GM08714 (cell line): Measurements from ENCODE around the gene NSL1.
"Not testable (repeated sequence)": the region's sequence is repeated elsewhere in the genome, so short reads cannot be mapped to it uniquely, and the experiment has no call there.

ENCODE experiments used
- H3K4me3 ChIP-seq: fragments of 200-500 bp; sonication (Bioruptor generic); 2 replicates; pipeline ENCODE4 v1.5.1; 2014; ENCODE audit warnings: mild to moderate bottlenecking, low read length, inconsistent platforms
- ZNF274 ChIP-seq: IDR thresholded peaks from 2 replicates; pipeline ENCODE4 v1.6.1; 2012; ENCODE audit warnings: mild to moderate bottlenecking, low read depth, low read length

Gene NSL1

GRCh38 chr1:212719633-212720032 is 71.9 kb downstream of the NSL1 start:
- no peak for TF ChIP-seq ZNF274
- H3K4me3 ChIP-seq, result no peak overlapping the region

- no peak overlapping the region for H3K4me3 ChIP-seq
- TF ChIP-seq ZNF274, result no peak
Observed at GRCh38 chr1:212718499-212718898, 73.1 kb downstream of the NSL1 start.

GRCh38 chr1:212716161-212716560 is 75.4 kb downstream of the NSL1 start:
- no peak for TF ChIP-seq ZNF274

GRCh38 chr1:212713465-212714136 is 78.0 kb downstream of the NSL1 start:
- no peak for TF ChIP-seq ZNF274

More at GRCh38 chr1:212716161-212716560, 75.4 kb downstream of the NSL1 start:
- no peak overlapping the region for H3K4me3 ChIP-seq

GRCh38 chr1:212712451-212713303 is 78.9 kb downstream of the NSL1 start:
- no peak overlapping the region for H3K4me3 ChIP-seq
- TF ChIP-seq ZNF274, result no peak

More at GRCh38 chr1:212713465-212714136, 78.0 kb downstream of the NSL1 start:
- no peak overlapping the region for H3K4me3 ChIP-seq

GRCh38 chr1:212711974-212712373 is 79.6 kb downstream of the NSL1 start:
- H3K4me3 ChIP-seq, result not testable (repeated sequence)

- no peak overlapping the region for H3K4me3 ChIP-seq
- no peak for TF ChIP-seq ZNF274
Observed at GRCh38 chr1:212710566-212710965, 81.0 kb downstream of the NSL1 start.

GRCh38 chr1:212703991-212704564 is 87.5 kb downstream of the NSL1 start:
- no peak overlapping the region for H3K4me3 ChIP-seq
- no peak for TF ChIP-seq ZNF274

- no peak overlapping the region for H3K4me3 ChIP-seq
- no peak for TF ChIP-seq ZNF274
Observed at GRCh38 chr1:212702672-212703071, 88.9 kb downstream of the NSL1 start.

- no peak for TF ChIP-seq ZNF274
- no peak overlapping the region for H3K4me3 ChIP-seq
Observed at GRCh38 chr1:212701910-212702309, 89.7 kb downstream of the NSL1 start.

GRCh38 chr1:212700892-212701819 is 90.4 kb downstream of the NSL1 start:
- H3K4me3 ChIP-seq, result peak overlapping the region; percentile 64; the same call in 1 of the 2 replicates
- TF ChIP-seq ZNF274, result no peak

- TF ChIP-seq ZNF274, result no peak
- H3K4me3 ChIP-seq, result peak overlapping the region; percentile 64
Observed at GRCh38 chr1:212700223-212700891, 91.2 kb downstream of the NSL1 start.

- peak within 1 kb of the TSS; percentile 64 for H3K4me3 ChIP-seq
- no peak for TF ChIP-seq ZNF274
Observed at GRCh38 chr1:212699625-212700222, 91.9 kb downstream of the NSL1 start, which contains the start of gene BATF3. Gene BATF3 (minus strand): TSS chr1:212699840. CDS start chr1:212699762, 78 bp downstream.
